A673 (cell line): Measurements from ENCODE around the gene KCNN1.

Source experiments
- EZH2 ChIP-seq: fragments of 200-600 bp; sonication (generic); IDR thresholded peaks from 2 replicates; pipeline ENCODE4 v1.6.1; 2017; ENCODE audit warnings: borderline replicate concordance, low read depth, mild to moderate bottlenecking, mixed read lengths, antibody characterized with exemption, low read length; ENCODE audit not compliant: poor library complexity, severe bottlenecking
- TF ChIP-seq, protein P1 (sequence below): fragments of 300-800, 200-600 bp; sonication (generic); conservative IDR thresholded peaks from 2 replicates; pipeline ENCODE4 v1.5.1; 2017; ENCODE audit warnings: low read depth, mild to moderate bottlenecking, antibody characterized with exemption, low read length, moderate library complexity, mixed read lengths

DNA sequence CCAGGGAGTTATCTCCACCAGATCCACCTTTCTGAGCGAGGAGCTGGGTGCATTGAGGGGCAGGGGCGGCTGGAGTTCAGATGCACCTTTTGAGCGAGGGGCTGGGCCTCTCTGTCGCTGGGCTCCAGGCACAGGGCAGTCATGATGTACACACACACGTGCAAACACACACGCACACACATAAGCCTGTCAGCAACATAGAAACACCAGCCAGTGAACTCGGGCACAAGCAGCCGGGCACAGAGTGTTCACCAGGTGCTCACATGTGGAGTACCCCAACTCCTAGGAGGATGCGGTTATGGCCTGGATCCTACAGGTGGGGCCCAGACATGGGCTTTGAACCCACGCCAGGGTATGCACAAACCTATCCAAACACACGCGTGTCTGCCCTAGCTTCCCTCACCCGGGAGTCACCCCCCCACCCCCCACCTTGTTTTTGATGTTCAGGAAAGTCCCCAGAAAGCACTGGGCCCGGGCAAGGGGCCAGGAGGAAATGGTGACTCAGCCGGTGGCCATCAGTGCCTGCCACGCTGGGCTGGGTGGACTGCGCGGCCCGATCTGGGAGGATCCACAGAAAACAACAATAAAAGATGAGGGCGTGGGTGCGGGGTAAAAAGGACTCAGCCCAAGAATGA lies 54.3 kb downstream of the KCNN1 start:
- TF ChIP-seq, protein P1, sequence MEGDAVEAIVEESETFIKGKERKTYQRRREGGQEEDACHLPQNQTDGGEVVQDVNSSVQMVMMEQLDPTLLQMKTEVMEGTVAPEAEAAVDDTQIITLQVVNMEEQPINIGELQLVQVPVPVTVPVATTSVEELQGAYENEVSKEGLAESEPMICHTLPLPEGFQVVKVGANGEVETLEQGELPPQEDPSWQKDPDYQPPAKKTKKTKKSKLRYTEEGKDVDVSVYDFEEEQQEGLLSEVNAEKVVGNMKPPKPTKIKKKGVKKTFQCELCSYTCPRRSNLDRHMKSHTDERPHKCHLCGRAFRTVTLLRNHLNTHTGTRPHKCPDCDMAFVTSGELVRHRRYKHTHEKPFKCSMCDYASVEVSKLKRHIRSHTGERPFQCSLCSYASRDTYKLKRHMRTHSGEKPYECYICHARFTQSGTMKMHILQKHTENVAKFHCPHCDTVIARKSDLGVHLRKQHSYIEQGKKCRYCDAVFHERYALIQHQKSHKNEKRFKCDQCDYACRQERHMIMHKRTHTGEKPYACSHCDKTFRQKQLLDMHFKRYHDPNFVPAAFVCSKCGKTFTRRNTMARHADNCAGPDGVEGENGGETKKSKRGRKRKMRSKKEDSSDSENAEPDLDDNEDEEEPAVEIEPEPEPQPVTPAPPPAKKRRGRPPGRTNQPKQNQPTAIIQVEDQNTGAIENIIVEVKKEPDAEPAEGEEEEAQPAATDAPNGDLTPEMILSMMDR, result no peak
- TF ChIP-seq EZH2, result no peak
